HG03175 (cell line): ENCODE measurements around the gene PRR23E.

Experiments used
- ATAC-seq: cut with Tn5 transposase; IDR thresholded peaks from one replicate; pipeline ENCODE4 v1.9.1; 2021; ENCODE audit warnings: mild to moderate bottlenecking, moderate library complexity; ENCODE audit not compliant: unreplicated experiment

The PRR23E gene

DNA sequence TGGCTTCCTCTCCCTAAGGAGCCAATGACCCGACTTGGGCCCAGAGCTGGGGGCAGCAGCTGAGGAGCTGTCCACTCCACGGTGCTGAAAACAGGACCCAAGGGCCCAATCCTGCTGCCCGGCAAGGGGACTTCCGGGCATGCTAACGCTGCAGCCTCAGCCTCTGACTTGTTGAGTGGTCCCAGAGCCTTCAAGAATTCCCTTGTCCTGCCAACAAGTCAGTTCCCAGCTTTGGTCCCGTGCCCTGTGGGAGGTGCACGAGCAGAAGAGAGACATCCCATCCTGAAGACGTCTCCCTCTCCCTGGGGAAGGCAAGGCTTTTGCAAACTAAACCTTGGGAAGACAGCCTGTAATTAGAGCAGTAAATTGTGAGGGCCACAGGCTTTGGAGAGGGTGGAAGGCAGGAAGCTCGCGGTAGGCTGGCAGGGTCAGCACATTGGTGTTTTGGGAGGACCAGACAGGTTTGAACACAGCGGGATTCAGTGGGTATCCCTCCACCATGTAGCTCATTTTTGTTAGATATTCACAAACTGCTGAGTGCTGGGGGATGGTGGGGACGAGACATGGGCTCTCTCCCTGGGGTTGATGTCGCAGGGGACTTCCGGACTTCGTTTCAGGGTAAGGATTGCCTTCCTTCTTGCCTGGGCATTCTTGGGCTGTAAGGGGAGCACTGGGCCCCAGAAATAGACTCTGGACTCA lies 29.8 kb upstream of the PRR23E start:
- ATAC-seq, result no peak

DNA sequence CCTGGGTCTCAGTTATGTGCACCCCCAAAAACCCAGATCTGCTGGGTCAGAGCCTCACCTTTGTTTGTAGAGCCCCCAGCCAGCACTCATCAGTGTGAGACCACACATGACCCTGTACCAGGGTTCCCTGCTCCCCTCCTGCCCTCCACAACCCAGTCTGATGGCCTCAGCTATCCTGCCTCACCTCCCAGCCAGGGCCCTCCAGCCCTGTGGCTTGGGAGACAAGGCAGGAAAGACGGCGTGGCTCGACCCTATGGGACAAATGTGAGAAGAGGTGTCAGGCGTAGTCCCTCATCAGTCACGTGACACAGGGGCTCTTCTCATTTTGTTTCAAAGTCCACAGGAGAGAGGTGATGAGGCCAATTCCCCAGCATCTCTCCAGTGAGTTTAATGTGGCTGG lies 28.3 kb upstream of the PRR23E start:
- ATAC-seq, result no peak

DNA sequence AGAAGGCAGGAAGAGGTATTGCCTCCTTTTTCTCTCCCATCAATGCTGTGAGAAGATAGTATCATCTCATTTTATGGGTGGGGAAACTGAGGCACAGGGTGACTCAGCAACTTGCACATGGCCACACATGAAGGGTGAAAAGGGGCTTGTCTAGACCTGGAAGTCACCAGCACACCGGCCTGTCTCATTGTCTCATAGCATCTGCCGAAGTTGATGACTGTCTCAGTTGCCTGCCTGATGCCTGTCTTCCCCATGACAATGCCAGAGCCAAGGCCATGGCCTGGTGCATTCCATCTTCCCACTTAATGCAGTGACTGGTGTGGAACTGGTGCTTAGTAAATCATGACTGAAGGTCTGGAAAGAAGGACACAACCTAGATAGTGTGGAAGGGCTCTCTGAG lies 27.9 kb upstream of the PRR23E start:
- ATAC-seq, result no peak

DNA sequence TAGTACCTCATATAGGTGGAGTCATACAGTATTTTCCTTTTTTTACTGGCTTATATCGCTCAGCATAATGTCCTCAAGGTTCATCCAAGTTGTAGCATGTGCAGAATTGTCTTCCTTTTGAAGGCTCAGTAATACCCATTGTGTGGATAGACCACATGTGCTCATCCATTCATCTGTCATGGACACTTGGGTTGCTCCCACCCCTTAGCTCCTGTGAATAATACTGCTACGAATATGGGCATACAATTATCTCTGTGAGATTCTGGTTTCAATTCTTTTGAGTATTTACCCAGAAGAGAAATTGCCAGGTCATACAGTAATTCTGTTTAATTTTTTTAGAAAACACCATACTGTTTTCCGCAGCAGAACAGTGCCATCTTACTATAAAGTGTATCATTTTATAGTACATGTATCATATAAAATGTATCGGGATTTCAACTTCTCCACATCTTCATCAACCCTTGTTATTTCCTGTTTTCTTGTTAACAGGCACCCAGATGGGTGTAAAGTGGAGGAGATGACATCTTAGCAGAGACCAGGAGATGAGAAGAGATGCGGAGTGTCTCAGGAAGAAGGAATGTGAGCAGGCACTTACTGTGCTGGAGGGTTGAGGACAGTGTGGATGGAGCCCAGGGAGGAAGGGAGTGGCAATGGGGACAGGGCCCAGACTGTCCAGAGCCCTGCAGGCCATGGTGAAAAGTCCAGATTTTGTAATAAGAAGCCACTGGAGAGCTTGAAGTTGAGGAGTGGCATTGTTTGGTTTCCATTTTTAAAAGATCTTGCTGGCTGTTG lies 27.0 kb upstream of the PRR23E start:
- no peak for ATAC-seq

DNA sequence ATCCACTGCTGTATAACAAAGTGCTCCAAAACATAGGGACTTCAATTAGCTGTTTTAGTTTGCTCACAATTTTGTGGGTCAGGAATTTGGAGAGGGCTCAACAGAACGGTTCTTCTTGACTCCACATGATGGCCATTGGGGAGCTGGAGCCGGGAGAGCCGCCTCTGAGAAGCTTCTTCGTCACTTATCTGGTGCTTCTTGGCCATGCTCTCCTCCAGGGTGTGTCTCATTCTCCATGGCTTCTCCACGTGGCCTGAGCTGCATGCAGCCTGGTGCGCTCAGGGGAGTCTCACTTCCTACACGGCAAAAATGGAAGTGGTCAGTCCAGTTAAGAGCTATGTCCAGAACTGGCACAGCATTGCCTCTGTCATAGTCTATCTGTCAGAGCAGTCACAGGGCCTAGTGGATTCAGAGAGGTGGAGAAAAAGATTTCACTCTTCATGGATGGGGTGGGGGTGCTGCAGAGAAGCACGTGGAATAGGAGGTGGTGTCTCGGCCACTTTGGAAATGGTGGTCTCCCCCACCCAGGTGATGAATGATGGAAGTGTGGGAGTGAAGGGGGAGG lies 26.3 kb upstream of the PRR23E start:
- no peak for ATAC-seq

DNA sequence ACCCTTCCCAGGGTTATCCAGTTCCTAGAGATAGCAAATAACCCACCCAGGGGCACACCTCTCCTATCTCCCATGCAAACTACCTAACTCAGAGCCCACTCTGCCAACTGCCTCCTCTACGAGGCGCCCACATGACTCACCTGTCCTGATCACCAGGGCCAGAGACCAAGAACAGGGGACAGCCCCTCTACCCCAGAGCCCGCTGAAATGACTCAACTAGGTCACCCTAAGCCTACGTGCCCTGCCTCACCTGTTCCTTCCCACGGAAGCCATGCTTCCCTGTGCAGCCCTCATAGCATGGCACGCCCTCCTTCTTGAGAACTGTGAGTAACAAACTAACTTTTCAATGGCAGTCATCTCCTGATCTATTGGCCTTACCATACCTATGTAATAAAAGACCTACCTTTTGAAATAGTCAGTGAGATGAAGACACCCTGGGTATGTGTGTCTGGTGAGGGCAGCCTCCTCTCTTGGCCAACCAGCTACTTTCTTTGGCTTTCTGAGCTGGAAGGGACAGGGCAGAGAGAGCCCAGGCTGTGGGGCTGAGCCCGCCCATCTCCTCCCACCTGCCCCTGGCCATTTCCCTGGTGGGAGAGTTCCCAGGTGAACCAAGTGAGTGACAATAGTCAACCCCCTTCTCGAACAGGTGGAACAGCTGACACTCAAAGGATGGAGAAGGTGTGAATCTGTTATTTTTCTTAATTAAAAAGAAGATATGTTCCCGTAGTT lies 25.5 kb upstream of the PRR23E start:
- ATAC-seq, result no peak

DNA sequence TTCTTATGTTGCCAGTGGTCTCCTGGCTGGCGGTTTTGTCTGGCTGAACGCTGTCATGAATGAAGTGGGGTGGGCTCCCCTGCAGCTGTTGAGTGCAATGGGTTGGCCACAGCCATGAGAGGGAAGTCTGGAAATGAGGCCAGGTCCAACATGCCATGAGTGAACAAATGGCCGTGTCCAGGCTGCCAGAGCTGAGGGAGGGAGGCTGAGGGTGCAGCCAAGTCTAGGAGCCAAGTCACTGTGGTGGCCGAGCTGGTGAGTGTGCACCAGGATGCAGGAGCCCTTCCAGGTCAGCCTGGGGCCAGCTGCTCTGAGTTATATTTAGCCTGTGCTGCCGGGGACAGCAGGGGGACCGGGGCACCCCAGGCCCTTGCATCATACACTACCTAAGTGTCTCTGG lies 24.7 kb upstream of the PRR23E start:
- no peak for ATAC-seq

DNA sequence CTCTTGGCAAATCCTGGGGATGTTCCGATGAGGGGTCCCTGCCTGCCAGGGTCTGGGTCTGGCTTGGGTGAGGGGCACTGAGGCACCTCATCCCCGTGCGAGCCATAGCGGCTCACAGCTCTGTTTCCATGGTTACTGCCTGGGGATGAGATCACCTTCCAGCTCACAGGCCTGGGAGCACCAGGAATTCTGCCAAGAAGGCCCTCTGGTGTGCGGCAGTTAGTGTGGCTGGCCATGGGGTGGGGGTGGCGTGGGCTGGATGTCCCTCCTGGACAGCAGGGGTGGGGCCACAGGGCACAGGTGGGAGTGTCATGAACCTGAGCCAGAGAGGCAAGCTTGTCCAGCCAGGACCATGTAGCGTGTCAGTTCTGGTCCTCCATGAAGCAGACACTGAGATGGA lies 22.1 kb upstream of the PRR23E start:
- ATAC-seq, result no peak

DNA sequence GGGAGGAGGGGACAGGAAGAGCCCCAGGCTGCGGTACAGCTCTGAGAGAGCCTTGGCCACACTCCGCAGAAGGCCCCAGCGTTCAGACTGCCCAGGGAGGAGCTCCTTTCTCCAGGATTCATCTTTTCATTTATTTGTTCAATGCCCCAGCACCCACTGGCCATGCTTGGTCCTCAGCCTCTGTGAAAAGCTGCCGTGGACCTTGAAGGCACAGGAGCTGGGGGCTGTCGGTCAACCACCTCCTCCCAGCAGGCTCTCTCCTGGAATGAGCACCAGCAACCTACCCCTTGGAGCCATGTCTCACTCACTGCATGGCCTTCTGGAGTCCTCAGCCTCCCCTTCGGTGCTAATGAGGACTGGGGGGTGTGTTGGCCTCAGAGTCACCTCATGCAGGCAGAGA lies 21.6 kb upstream of the PRR23E start:
- ATAC-seq, result no peak

DNA sequence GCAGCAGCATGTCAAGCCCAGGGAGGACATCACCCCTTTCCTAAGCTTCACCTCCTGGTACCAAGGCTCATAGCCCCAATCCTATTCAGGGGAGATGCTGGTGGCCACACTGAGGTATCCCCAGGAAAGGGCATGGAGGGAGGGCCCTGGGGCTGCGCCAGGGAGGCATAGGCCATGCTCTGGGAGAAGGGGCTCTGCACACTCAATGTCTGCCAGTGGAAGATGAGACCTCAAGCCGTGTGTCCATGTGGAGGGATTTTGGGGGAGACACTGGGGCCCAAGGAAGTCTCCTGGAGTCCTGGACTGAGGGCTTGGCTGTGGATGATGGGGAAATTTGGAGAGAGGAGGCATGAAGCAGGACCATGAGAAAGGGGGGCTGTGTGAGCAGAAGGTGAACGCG lies 21.2 kb upstream of the PRR23E start:
- ATAC-seq, result no peak

DNA sequence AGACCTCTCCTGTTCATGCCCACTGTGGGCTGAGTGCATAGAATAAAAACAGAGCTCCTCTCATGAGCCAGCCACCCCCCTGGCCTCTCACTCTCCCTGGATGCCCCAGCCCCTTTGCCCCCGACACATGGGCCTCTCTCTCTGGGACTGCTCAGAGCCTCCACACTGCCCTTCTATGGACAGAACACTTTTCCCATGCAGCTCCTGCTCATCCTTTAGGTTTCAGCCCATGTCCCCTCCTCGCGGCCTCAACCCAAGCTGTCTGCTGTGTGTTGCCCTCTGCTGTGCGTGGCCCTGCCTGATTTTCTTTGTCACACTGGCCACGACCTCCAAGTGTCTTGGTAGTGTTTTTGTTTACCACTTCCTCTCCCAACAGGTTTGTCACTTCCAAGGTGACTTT lies 20.7 kb upstream of the PRR23E start:
- no peak for ATAC-seq

DNA sequence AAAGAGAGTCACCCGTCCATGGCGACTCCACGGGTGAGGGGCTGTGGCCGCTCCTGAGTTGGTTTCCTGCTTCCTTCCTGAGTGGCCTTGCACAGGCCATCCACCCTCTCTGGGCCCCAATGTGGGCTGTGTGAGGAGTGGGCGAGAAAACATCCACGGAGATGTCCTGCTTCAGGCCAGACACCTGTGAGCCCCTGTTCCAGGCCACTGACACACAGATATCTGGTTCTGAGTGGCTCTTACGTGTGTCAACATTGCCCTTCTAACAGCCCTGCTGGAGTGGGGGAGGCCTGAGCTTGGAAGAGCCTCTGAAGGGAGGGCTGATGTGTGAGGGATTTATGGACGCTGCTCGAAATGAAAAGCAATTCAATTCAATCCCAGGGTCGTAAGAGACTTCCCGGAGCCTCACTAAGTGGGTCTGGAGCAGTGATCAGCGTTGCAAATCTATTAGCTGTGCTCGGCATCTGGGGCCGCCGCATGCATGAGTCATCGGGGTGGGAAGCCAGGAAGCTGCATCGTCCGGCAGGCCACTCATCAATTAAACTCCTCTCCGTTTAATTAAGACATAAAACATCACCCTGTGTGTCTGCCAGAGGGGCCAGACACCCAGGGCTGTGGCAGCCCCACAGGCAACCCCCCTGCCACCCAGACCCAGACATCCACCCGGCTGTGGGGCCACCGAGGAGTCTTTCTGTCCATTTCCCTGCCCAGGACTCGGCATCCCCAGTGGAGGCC lies 20.0 kb upstream of the PRR23E start:
- no peak for ATAC-seq

DNA sequence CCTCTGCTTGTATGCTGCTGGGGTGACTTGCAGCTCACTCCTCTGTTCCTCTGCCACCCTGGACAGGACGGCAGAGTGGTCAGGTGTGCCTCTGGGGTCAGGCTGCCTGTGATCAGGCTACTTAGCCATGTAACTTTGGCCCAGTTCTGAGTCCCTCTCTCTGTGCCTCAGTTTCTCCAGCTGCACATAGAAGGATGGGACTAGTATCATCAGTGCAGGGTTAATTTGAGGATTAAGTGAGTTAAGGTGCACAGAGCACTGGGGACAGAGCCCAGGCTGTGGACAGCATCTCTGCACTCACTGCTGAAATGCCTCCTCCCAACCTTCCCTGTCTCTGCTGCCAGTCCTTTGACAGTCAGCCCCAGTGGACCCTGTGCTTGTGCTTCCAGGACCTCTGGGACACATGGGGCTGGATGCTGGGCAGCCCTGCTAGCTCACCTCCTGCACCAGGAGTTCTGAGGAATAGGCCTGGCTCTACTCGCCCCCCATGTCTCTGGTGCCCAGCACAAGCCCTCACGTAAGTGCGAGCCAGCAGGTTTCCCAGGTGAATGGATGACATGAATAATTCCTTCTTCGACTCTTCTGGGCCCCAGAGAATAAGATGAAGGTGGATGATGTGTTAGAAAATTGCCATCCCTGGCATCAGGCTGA lies 19.3 kb upstream of the PRR23E start:
- no peak for ATAC-seq

DNA sequence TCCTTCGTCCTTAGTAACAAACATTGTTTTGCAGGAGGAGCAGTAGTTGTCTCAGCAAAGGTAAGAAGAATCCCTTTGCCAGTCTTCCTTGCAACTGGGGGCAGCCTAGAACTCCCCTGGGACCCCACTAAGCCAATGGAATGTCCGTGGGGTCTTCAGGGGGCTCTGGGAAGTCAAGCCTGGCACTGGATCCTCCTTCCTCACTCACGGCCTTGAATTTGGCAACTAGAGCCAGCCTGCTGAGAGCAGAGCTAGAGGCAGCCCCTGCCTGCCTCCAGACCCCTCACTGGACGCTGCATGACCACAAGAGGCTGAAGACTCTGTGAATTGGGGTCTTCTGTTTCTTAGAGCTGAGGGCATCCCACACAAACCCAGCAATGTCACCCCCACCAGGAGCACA lies 18.6 kb upstream of the PRR23E start:
- no peak for ATAC-seq

DNA sequence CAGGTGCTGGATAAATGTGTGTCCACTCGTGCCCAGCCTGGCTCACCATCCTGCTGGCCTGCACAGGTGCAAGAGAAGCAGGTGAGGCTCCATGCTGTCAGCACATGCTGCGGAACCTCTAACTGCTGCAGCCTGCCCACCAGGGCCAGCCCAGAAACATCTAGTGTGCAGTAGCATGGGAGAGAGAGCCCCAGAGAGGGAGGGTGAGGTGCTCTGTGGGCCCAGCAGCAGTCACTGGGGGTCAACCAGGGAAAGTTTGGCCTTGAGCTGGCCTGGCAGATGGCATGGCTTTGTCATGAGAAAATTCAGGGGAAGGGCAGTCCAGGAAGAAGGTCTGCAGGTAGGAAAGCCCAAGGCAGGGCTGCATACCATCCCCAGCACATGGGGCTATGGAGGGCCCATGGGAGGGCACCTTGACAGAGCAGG lies 18.2 kb upstream of the PRR23E start:
- no peak for ATAC-seq

DNA sequence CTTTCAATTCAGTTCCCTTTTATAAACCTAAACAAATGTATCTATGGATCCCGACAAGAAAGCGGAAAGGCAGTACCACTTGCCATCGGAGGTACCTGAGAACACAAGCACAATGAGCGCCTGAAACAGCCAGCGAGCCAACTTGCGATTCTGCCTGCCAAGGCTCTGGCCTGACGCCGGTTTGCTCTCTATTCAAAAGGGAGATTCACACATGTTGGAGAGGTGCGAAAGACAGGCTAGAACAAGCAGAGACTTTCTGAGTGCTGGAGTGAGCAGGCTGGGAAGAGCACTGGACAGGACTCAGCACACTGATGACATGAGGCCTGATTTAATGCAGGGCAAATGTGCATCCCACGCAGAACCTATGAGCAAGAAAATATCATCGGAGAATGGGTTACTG lies 17.7 kb upstream of the PRR23E start:
- ATAC-seq, result no peak

DNA sequence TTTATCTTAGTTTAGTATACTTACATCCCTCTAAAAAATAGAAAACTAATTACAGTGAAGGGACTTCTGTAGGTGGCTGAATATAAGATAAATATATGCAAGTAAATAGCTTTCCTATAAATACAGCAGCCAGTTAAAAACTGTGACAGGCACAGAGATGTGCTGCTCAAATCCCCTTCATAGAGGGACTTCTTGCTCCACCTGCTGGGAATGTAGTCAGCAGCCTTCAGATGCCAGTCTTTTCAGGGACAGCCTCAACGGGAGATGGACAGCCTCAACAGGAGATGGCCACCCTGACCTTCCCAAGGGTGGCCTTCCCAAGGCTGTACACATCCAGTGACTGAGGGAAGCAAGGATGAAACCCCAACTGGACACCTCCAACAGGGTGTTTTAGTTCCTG lies 15.7 kb upstream of the PRR23E start:
- ATAC-seq, result no peak

DNA sequence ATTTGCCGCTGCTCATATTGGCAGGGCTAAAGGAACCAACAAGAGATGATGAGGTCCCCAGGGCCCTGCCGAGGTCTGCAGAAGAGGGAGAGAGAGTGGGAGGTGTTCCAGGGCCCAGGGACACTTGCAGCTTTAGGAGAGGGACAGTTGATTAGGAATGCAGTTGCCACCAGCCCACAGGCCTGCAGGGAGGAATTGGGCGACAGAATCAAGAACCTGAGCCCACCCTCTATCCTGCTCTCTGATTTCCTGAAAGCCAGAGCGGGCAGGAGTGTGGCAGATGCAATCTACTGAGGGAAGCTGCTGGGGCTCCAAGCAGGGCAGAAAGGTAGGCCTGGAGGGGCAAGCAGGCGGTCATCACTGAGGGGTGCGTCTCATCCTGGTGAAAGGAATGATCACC lies 12.1 kb upstream of the PRR23E start:
- ATAC-seq, result no peak

DNA sequence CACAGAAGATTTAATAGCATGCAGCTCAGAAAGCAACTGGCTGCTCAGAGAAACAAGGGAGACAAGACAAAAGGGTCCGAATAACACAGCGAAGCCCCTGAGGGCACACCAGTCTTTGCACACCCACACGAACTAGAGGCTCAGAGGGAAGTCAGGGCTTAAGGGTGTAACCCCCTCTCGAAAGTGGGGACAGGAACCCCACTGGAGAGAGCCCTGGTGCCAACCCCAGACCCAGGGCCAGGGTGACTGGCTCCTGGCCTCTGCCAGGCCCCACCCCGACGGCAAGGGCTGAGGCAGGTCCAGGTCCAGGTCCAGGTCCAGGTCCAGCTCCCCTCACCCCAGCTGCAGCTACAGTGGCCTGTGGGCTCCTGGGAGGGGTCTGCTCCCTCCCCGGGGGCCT lies 10.5 kb upstream of the PRR23E start:
- no peak for ATAC-seq
